ENCODE measurements around the gene GCNT4.

- no peak for TF ChIP-seq CTCF (IDR thresholded peaks at IDR 0.05; ENCODE audit: low read length)
- no peak for TF ChIP-seq EZH2 (optimal IDR thresholded peaks at IDR 0.05; ENCODE audit: low read depth, low read length)
- no peak for TF ChIP-seq EZH2phosphoT487 (IDR thresholded peaks at IDR 0.05; ENCODE audit: low read length)
Measured at GRCh38 chr5:75005561-75005960, 46.8 kb downstream of the GCNT4 start.

Data from MM.1S (cell line).